Right renal pelvis (tissue), 4 donors: ENCODE data around the gene TM9SF4. TPM values are rescaled to one million over a fixed set of nuclear protein-coding genes. Genes with fewer than 3 reads are reported as not detected.

Experiments
- DNase-seq, 4 donors: peaks; one replicate each; pipeline ENCODE4 v3.0.0-alpha.2; 2013; ENCODE audit warnings: low read depth in 4 of 4, low spot score in 3 of 4, missing footprints in 1 of 4
- polyA plus RNA-seq, 4 donors: library from polyadenylated mRNA; unstranded; fragments of 120-200 nt; gene quantifications; one replicate each; pipeline ENCODE4 v1.2.1, GENCODE V29; 2013; ENCODE audit not compliant: insufficient read length in 4 of 4

Gene TM9SF4, protein sequence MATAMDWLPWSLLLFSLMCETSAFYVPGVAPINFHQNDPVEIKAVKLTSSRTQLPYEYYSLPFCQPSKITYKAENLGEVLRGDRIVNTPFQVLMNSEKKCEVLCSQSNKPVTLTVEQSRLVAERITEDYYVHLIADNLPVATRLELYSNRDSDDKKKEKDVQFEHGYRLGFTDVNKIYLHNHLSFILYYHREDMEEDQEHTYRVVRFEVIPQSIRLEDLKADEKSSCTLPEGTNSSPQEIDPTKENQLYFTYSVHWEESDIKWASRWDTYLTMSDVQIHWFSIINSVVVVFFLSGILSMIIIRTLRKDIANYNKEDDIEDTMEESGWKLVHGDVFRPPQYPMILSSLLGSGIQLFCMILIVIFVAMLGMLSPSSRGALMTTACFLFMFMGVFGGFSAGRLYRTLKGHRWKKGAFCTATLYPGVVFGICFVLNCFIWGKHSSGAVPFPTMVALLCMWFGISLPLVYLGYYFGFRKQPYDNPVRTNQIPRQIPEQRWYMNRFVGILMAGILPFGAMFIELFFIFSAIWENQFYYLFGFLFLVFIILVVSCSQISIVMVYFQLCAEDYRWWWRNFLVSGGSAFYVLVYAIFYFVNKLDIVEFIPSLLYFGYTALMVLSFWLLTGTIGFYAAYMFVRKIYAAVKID
- 10 to 100 TPM; 69.8 to 74.8 (median 73.5) TPM for polyA plus RNA-seq

DNA sequence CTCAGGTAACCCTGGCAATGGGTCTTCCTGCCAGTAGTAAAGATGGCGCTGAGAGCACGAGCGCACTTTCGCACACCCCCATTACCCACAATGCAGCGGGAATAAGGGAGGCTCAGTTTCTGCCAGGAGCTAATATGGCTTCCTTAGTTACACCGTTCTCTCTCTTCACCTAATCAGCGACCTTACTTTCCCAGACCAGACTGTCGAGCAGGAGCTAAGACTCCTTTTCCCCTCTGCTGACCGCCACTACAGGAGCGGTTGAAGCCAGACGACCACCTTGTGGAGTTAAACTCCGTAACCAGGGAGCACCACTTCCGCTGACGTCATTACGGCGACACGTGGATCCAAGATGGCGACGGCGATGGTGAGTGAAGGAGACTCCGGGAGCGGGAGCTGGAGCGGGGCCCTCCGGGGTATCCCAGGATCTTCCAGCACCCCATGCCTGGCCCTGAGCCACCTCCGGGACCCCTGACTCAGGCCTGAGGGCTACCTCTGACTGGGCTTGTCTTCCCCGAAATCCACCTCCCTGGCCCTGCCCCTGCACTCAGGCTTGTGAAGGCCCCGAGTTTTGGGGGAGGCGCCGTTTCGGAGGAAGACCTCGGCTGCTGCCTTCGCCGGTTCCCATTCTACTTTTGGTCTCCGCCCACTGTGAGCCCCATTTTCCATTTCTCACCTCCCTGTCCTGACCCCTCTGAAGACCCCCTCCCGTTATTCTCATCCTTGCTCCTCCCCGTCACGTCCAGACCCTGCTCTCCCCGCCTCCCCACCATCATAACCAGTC lies at the start of gene TM9SF4:
Gene TM9SF4, plus strand, starts transcription at position 323 of the 781 bp plus-strand sequence. Its CDS starts 27 bp downstream, at position 350.
- DNase-seq = peak; percentile 92 to 96 (median 94)

DNA sequence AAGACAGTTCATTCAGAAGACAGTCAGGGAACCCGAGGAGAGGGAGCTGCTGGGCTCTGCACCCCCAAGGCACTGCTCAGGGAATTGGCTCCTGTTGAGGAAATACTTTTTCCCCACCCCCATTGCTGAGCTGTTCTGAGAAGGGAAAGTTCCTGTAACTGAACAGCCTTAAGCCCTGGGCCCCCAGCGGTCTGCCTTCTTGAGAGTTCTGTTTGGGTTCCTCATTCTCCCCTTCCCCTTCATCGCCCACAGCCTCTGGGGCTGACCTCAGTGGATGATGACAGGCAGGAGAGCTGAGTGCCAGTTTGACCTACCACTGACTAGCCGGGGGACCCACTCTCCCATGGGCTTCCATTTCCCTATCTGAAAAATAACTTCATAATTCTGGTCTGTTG lies 46.7 kb upstream of the TM9SF4 start:
- DNase-seq = no peak

DNA sequence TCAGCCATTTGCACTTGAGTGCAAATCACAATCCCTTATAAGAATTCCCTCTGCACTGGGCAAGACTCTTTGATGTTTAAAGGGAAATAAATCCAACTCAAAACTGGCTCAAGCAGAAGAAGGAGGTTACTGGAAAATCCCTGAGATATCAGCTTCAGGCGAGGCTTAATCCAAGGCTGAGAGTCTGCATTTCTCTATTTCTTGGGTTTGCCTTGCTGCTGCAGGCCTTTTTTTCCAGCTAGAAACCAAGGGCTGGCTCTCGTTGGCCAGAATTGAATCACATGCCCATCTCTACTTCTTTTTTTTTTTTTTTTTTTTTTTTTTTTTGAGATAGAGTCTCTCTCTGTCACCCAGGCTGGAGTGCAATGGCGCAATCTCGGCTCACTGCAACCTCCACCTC lies 45.8 kb upstream of the TM9SF4 start:
- DNase-seq = no peak

DNA sequence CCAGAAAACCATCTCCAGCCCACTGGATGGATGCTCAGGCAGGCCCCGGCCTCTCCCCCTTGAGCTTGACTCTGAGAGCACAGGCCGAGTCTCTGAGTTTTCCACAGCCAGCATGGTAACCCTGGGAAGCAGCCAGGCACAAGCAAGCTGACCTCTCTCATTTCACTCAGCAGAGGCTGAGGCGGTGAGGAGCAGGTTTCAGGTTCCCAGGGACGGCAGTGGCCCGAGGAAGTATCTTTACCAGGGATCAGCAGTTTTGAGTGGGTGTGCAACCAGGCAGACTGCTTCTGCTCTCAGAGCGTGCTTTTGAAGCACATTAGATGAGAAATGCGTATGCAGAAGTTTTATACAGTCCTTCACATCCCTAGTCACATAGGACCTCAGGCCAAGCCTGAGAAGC lies 44.8 kb upstream of the TM9SF4 start:
- DNase-seq = peak in 2 of 4 donors; percentile 30 to 33

DNA sequence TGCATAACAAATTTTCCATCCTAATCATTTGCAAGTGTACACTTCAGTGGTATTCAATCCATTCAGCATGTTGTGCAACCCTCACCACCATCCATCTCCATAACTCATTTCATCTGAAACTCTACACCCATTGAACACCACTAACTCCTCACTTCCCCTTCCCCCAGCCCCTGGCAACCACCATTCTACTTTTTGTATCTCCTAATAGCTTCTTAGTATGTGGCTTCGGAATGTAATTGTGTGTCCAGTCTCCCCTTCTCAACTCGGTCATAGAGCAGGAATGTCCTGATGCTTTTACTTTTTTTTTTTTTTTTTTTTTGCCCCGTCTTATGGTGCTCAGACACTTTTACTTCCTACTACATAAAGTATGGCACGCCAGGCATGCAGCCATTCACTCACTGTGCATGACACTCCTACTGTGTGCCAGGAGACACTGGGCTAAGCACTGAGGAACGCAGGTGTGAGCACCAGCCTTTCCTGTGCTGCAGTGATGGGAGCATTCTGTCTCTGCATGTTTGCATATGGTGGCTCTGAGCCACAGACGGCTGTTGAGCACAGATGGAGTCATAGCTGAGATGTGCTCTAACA lies 42.2 kb upstream of the TM9SF4 start:
- no peak for DNase-seq

DNA sequence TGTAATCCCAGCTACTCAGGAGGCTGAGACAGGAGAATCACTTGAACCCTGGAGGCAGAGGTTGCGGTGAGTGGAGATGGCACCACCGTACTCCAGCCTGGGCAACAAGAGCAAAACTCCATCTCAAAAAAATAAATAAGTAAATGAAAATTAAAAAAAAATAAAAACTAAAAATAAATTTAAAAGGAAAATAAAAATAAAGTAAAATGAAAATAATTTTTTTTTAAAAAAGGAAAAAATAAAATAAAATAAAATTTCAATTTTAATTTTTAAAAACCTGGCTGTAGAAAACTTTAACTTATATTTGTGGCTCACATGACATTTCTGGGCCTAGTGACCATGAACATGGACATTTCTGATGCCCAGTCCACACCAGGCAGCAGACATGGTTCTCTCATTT lies 41.3 kb upstream of the TM9SF4 start:
- DNase-seq = no peak

DNA sequence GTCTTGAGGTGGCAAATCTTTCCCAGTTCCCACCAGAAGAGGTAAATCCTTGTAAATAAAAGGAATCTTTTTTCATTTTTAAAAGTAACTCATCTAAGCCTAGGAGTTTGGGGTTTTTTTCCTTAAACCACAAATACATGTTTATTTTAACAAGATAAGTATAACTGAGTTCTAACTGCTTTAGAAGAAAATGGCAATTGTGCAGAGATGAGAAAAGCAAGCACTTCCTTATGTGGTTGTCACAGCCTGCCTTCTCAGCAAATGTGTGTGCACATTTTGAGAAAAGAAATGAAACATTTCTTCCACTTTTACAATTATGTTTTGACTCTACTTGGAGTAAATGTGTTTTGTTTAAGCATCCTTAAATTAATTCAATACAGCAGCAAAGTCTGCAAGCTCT lies 39.8 kb upstream of the TM9SF4 start:
- no peak for DNase-seq

DNA sequence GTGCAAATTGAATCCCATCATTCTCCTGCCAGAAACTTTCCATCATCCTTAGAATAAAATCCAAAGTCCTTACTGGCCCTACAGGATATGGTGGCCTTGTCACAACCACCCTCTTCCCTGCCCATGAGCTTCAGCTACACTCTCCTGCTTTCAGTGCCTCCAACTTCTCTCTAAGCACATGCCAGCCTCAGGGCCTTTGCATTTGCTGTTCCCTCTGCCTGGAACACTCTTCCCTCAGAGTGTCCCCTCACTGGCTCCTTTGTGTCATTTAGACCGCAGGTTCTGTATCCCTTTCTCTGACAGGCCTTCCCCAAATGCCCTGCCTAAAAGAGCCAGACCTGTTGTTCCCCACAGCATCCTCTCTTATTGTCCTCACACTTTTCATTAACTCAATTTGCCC lies 39.2 kb upstream of the TM9SF4 start:
- DNase-seq = no peak

DNA sequence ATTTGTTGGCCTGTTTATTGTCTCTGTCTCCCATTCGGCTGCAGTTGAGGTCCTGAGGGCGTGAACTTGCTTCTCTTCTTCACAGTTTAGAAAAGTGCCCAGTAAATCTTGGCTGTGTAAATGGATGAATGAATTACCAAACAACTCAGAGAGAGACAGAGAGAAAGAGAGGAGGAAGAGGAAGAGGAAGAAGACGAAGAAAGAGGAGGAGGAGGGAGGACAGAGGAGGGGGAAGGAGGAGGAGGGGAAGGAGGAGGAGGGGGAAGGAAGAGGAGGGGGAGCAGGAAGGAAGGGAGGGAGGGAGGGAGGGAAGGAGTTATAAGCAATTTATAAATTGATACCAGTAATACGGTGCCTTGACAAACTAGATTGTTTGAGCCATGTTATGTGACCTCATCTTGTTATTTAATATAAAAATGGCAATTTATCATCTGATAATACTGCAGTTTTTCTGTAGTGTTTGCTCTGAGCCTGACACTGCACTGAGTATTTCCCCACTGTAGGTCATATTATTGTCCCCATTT lies 38.8 kb upstream of the TM9SF4 start:
- no peak for DNase-seq

DNA sequence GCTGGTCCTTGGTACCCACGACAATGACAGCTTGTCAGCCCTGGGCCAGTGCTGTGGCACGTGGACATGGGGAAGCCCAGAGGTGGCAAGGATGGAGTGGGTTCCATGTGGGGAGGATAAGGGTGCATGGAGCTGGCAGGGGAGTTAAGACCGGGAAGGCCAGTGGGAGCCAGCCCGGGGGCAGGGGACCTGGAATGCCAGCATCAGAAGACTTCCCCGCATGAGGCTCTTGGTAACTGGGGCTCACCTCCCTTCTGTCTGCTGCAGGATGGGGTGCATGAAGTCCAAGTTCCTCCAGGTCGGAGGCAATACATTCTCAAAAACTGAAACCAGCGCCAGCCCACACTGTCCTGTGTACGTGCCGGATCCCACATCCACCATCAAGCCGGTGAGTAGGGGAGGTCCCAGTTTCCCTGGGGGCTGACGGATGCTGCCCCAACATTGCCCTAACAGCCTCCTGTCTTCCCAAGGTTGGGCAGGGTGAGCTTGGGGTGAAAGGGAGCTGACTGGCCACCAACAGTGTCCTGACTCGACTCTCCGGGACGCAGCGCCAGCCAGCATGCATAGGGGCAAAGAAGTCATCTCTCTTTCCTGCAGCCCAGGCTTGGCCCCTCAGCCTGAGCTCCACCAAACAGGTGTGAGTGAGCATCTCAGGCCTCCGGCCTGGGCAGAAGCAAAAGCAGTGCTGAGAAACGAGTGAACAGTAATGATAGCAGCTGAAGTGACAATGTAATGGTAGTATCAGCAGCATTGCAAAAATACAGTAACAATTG lies 37.9 kb upstream of the TM9SF4 start:
- DNase-seq = no peak

DNA sequence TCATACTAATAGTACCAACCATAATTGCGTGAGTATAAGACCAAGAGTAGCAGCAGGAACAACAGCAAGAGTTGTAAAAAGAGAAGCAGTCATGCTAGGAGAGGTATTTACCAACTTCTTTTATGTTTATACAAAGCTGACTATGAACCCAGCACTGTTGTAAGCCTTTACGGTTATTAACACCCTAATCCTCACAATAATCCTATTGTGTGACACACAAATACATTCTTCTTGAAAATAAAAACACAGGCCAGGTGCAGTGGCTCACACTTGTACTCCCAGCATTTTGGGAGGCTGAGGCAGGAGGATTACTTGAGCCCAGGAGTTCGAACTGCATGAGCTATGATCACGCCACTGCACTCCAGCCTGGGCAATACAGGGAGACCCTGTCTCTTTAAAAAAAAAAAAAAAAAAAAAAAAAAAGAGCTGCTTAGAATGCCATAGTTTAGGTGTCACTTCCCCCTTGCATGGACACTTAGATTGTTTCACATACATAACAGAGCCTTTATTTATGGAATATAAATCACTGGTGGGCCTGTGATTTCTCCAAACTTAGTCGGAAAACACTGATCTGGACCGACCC lies 37.3 kb upstream of the TM9SF4 start:
- no peak for DNase-seq

DNA sequence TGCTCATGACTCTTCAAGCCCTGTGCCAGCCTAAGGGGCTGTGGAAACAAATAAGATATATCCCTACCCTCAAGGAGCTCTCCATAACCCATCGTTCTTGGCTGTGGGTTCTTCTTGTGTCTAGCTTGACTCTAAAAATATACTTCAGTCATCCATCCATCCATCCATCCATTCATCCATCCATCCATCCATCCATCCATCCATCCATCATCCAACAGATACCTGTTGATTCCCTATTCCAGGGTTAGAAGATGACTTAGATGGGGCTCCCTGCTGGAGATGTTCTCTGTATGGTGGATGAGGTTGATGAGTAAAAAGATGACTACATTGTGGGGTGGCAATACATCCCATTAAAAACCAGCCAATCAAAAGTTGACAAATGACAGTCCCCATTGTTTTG lies 34.0 kb upstream of the TM9SF4 start:
- DNase-seq = no peak

DNA sequence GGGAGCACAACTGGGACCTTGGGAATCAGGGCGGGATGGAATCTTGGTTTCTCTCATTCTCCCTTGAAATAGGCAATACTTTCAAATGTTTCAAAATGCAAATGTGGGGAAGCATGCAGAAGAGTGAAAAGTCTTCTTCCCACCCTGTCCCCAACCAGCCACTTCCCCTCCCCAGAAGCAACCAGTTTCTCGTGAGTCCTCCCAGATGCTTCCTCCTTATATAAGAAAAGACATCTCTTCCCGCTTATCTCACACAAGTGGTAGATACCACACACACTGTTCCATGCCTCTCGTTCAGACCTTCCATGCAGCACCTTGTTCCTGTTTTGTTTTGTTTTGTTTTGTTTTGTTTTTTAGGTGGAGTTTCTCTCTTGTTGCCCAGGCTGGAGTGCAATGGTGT lies 32.3 kb upstream of the TM9SF4 start:
- DNase-seq = no peak

DNA sequence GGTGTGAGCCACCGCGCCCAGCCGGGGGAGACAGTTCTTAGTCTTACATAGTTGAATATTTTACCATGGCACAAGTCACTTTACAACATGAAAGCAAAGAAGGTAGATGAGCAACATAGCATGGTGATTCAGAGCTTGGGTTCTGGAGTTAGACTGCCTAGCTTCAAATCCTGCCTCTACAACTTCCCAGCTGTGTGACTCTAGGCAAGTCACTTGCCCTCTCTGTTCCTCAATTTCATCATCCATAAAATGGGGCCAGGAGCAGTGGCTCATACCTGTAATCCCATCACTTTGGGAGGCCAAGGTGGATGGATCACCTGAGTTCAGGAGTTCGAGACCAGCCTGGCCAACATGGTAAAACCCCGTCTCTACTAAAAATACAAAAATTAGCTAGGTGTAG lies 31.2 kb upstream of the TM9SF4 start:
- no peak for DNase-seq

DNA sequence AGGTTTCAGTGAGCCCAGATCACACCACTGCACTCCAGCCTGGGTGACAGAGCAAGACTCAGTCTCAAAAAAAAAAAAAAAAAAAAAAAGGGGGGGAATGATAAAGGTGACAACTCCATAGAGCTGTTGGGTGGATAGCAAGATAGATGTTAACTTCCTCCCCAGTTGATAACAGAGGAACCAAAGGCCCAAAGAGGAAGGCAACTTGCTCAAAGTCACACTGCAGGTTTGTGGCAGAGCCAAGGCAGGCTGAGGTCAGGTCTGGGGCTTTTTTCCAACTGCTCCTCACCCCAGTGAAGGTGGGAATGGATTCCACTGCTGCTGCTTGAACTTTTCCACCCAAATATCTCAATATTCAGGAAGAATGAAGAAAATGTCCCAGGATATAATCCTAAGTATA lies 30.7 kb upstream of the TM9SF4 start:
- no peak for DNase-seq

DNA sequence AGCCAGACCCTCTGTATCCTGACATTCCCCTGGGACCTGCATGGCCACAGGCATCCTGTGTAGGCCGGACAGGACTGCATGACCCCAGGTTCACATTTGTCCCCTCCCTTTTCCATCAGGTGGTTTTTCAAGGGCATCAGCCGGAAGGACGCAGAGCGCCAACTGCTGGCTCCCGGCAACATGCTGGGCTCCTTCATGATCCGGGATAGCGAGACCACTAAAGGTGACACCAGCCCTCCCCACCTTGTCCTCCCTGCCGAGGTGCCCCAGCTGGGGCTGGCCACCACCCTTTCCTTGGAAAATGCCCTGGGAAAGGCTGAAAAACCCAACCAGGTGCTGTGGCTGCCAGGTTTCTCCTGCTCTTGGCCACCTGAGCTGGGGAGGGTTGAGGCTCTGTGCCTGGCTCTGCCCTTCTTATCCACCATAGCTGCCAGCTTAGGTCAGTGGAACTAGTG lies 29.8 kb upstream of the TM9SF4 start:
- DNase-seq = no peak

DNA sequence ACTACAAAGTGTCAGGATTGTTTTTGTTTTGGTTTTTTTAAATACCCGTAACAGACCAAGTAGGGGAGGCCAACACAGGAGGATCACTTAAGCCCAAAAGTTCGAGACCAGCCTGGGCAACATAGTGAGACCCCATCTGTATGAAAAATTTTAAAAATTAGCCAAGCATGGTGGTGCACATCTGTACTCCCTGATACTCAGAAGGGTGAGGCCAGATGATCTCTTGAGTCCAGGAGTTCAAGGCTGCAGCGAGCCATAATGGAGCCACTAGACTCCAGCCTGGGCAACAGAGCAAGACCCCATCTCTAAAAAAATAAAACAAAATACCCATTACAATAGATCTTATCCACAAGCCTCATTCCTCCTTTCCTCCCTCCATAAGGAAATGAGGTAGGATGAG lies 28.7 kb upstream of the TM9SF4 start:
- DNase-seq = no peak

DNA sequence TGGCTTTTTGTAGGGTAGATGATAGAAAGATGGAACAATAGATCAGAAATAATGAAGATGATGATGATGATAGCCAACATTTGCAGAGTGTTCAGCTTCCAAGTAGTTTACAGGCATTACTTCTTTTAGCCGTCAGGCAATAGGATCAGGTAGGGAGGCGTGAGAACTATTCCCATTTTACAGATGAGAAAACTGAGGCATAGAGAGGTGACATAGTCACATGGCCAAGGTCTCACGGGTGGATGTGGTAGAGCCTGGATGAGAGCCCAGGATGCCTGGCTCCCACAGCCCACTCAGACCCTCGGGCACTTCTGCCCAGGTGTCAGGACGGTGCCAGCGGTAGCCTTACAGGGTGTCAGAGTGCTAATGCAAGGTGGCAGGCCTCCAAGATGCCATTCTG lies 26.0 kb upstream of the TM9SF4 start:
- DNase-seq = no peak

DNA sequence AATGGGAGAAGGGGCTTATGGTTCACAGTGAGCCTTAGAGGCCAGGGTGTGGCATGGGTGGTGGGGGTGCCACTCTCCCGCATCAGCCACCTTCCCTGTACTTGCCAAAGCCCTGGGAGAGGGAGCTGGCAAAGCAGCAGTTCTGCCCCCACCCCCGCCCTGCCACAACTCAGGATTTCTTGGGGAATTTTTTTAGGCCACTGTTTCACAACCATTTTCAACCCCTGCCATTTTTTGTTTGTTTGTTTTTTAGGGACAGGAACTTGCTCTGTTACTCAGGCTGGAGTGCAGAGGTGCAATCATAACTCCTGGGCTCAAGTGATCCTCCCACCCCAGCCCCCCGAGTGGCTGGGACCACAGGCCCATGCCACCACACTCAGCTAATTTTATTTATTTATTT lies 22.4 kb upstream of the TM9SF4 start:
- no peak for DNase-seq

DNA sequence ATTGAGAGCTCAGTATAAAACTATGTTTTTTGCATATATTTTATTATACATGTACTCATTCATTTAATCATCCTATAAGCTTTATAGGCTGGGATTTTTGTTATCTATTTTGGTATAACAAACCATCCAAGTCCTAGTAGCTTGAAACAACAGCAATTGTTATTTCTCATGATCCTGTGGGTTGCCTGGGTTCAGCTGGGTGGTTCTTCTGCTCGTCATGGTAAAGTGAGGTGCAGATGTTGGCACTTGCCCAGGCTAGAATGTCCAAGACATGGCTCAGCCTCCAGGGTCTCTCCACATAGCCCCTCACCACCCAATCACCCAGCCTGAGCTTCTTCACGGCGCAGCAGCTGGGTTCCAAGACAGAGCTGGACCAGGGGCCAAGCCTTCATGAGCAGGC lies 20.8 kb upstream of the TM9SF4 start:
- no peak for DNase-seq
